ENCODE measurements around the gene MOV10L1.
"Not testable (repeated sequence)": the region's sequence is repeated elsewhere in the genome, so short reads cannot be mapped to it uniquely, and the experiment has no call there.

Gene MOV10L1

GRCh38 chr22:50165436-50166123 is 75.8 kb downstream of the MOV10L1 start:
- FAIRE-seq, result no peak

GRCh38 chr22:50167689-50168489 is 78.1 kb downstream of the MOV10L1 start:
- FAIRE-seq, result no peak

- not testable (repeated sequence) for FAIRE-seq
Observed at GRCh38 chr22:50168490-50169180, 78.8 kb downstream of the MOV10L1 start.

GRCh38 chr22:50169181-50169759 is 79.5 kb downstream of the MOV10L1 start:
- no peak for FAIRE-seq

GRCh38 chr22:50169774-50170341 is 80.1 kb downstream of the MOV10L1 start:
- FAIRE-seq, result no peak

- FAIRE-seq, result no peak
Observed at GRCh38 chr22:50170453-50171318, 80.9 kb downstream of the MOV10L1 start, which contains the start of gene PANX2. Gene PANX2, plus strand, starts transcription at chr22:50170731. Its CDS starts 0 bp downstream, at chr22:50170731.

DNA sequence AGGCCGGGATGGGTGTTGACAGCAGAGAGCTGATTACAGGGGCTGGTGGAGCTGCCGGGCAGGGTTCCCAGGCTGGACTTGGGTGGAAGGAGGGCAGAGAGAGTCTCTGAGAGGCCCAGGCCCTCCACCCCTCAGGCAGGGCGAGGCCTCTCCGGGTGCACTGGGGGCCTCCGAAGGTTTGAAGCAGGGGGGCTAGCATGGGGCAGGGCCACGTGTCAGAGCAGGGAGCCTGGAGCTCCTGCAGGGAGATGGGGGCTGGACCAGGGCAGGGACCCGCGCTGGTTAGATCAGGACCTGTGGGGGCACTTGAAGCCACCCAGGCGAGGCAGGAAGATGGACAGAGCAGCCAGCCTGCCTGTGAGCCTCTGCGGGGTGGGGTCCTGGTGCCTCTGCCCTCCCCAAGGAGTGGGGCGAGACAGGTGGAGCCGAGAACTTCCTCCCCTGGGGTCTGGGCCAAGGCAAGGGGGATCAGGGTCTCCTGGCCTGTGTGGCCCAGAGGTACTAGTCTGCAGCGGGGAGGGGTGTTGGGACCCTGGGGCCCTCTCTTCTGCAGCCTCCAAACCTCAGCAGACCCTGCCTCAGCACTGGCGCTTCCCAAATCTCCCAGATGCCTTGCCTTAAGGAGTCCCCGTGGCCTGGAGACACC is 81.6 kb downstream of the MOV10L1 start:
- no peak for FAIRE-seq

- no peak for FAIRE-seq
Observed at GRCh38 chr22:50171965-50172421, 82.2 kb downstream of the MOV10L1 start.

GRCh38 chr22:50173311-50173982 is 83.6 kb downstream of the MOV10L1 start:
- no peak for FAIRE-seq

GRCh38 chr22:50173983-50174355 is 84.2 kb downstream of the MOV10L1 start:
- FAIRE-seq, result no peak

GRCh38 chr22:50174382-50175190 is 84.8 kb downstream of the MOV10L1 start:
- no peak for FAIRE-seq

DNA sequence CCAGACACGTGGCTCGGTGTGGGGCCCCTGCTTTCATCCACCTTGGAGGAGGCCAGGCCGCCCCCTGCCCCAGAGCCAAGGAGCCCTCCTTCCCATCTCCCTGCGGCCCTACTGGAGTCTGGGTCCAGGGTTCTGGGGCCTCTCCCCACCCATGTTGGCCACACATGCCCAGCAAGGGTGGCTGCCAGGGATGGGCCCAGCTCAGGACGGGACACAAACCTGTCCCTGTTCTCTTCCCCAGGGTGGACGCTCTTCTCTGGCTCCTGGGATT is 85.3 kb downstream of the MOV10L1 start:
- FAIRE-seq, result no peak

DNA sequence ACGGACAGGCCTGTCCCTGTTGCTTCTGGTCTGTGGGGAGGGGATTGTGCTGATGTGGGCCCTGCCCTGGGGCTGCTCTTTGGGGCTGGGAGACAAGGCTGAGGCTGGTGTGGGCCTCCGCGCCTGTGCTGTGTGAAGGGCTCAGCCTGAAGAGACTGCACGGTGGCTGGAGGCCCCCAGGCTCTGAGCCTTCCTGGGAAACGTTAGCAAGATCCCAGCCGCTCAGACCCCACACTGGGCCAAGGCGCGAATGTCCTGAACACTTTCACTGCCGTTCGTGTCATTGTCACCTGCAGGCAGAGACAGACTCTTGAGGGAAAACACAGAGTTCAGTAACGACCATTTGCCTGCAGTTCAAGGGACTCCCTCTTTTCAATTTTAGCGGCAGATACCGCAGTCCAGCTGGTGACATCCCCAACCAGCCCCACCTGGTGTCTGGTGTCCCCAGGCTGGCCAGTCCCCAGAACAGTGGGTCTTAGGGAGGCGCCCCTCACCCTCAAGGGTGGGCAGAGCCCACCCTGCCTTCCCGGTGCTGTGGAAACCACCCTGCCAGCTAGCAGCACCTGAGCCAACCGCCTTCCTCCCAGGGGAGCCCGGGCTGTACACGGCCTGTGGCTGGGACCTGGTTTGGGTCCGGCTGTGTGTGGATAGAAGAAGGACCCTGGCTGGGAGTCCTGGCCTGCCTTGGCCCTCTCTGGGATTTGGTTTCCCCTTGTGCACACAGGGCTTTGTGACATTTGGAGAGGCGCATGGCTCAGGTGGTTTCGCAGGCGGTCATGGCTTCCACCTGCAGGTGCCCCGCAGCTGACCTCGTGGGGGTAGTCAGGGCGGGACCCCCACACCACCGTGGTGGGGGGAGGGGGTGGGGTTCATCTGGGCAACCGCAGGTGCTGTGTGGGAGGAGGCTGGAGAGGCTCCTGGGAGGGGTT is 86.4 kb downstream of the MOV10L1 start:
- FAIRE-seq, result no peak

DNA sequence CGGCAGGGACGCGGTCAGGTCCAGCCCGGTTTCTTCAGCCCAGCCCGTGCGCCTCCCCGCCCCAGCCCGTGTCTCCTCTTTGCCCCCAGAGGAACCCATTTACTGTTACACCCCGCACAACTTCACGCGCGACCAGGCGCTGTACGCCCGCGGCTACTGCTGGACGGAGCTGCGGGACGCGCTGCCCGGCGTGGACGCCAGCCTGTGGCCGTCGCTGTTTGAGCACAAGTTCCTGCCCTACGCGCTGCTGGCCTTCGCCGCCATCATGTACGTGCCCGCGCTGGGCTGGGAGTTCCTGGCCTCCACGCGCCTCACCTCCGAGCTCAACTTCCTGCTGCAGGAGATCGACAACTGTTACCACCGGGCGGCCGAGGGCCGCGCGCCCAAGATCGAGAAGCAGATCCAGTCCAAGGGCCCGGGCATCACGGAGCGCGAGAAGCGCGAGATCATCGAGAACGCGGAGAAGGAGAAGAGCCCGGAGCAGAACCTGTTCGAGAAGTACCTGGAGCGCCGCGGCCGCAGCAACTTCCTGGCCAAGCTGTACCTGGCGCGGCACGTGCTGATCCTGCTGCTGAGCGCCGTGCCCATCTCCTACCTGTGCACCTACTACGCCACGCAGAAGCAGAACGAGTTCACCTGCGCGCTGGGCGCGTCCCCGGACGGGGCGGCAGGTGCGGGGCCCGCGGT is 87.2 kb downstream of the MOV10L1 start:
- no peak for FAIRE-seq

- FAIRE-seq, result no peak
Observed at GRCh38 chr22:50177537-50178470, 88.0 kb downstream of the MOV10L1 start.

GRCh38 chr22:50178471-50178864 is 88.7 kb downstream of the MOV10L1 start:
- no peak for FAIRE-seq

Data from islet of Langerhans (tissue), 1 donor.